Activated naive CD8-positive, alpha-beta T cell treated with anti-CD3 and anti-CD28 coated beads, Interleukin-2, amount 10 ng/mL, durations not matched to agents 7 days and 5 days (primary cell): ENCODE results near the gene C10orf120. TPM values are rescaled to one million over a fixed set of nuclear protein-coding genes. Genes with fewer than 3 reads are reported as not detected.

Experiments used
- ATAC-seq: fragments of 150-1000 bp; cut with Tn5 transposase; one replicate; pipeline ENCODE4 v1.10.0; 2021; ENCODE audit warnings: low read depth, moderate library complexity
- POLR2A ChIA-PET: fragments of 350-600 bp; sonication (Branson Sonifier 250); formaldehyde crosslinking; loops from one replicate; lab custom pipeline; 2021; ENCODE audit warnings: antibody characterized with exemption; lab: Charles Lee
- DNase-seq: peaks from one replicate; pipeline ENCODE4 v3.0.0; 2021
- H3K27ac Mint-ChIP-seq: one replicate; pipeline ENCODE4 v1.8.0; 2022; ENCODE audit warnings: mild to moderate bottlenecking, mixed read lengths
- H3K27me3 Mint-ChIP-seq: one replicate; pipeline ENCODE4 v1.8.0; 2022; ENCODE audit warnings: mild to moderate bottlenecking, moderate library complexity, mixed read lengths
- H3K36me3 Mint-ChIP-seq: one replicate; pipeline ENCODE4 v1.8.0; 2021; ENCODE audit warnings: mild to moderate bottlenecking, mixed read lengths
- H3K4me1 Mint-ChIP-seq: one replicate; pipeline ENCODE4 v1.8.0; 2021; ENCODE audit warnings: mixed read lengths
- H3K4me3 Mint-ChIP-seq: one replicate; pipeline ENCODE4 v1.8.0; 2022; ENCODE audit warnings: mild to moderate bottlenecking, moderate library complexity, mixed read lengths
- H3K9me3 Mint-ChIP-seq: one replicate; pipeline ENCODE4 v1.8.0; 2021; ENCODE audit warnings: mixed read lengths
- total RNA-seq, 2 experiments: library from RNA; stranded (reverse); gene quantifications; one replicate each; pipeline ENCODE4 v1.2.3, GENCODE V29; 2021

Gene C10orf120
- total RNA-seq, 2 experiments from 2014 or later, result not detected

- DNase-seq (no peak), ATAC-seq (no peak)
- Mint-ChIP-seq H3K36me3 (no peaks in the 10 kb centered on the region), H3K4me3 (no peak overlapping the region), H3K27me3 (peaks cover 5% of the 10 kb centered on the region), H3K9me3 (no peaks in the 10 kb centered on the region), H3K4me1 (no peaks in the 10 kb centered on the region), H3K27ac (no peak overlapping the region)
- POLR2A ChIA-PET, result no interaction called here
These were observed 35.1 kb downstream of the C10orf120 start for GRCh38 chr10:122664501-122664900.

GRCh38 chr10:122663516-122664130, 36.0 kb downstream of the C10orf120 start:
- no peak for DNase-seq
- POLR2A ChIA-PET, result no interaction called here
- Mint-ChIP-seq H3K36me3 (no peaks in the 10 kb centered on the region), H3K9me3 (no peaks in the 10 kb centered on the region), H3K27me3 (peaks cover 3% of the 10 kb centered on the region), H3K4me1 (no peaks in the 10 kb centered on the region), H3K4me3 (no peak overlapping the region), H3K27ac (no peak overlapping the region)
- no peak for ATAC-seq

- Mint-ChIP-seq H3K9me3 (no peaks in the 10 kb centered on the region), H3K4me1 (no peaks in the 10 kb centered on the region), H3K27ac (no peak overlapping the region), H3K36me3 (no peaks in the 10 kb centered on the region), H3K27me3 (no peaks in the 10 kb centered on the region), H3K4me3 (no peak overlapping the region)
- POLR2A ChIA-PET, result no interaction called here
- no peak for DNase-seq
- no peak for ATAC-seq
These were observed 37.4 kb downstream of the C10orf120 start for GRCh38 chr10:122662231-122662630.

- DNase-seq, result no peak
- H3K4me1 Mint-ChIP-seq, result no peaks in the 10 kb centered on the region
- no peaks in the 10 kb centered on the region for H3K9me3 Mint-ChIP-seq
- H3K27ac Mint-ChIP-seq, result no peak overlapping the region
- no peak for ATAC-seq
- H3K4me3 Mint-ChIP-seq, result no peak overlapping the region
- H3K36me3 Mint-ChIP-seq, result no peaks in the 10 kb centered on the region
- POLR2A ChIA-PET, result no interaction called here
- H3K27me3 Mint-ChIP-seq, result no peaks in the 10 kb centered on the region
These were observed 39.0 kb downstream of the C10orf120 start for GRCh38 chr10:122660696-122661095.

- Mint-ChIP-seq H3K36me3 (no peaks in the 10 kb centered on the region), H3K27ac (no peak overlapping the region), H3K9me3 (no peaks in the 10 kb centered on the region), H3K4me3 (no peak overlapping the region), H3K27me3 (peaks cover 4% of the 10 kb centered on the region), H3K4me1 (no peaks in the 10 kb centered on the region)
- DNase-seq (no peak), ATAC-seq (no peak)
- POLR2A ChIA-PET, result no interaction called here
These were observed 40.0 kb downstream of the C10orf120 start for GRCh38 chr10:122659651-122660050.

- ATAC-seq (no peak), DNase-seq (no peak)
- H3K36me3 Mint-ChIP-seq, result no peaks in the 10 kb centered on the region
- H3K4me1 Mint-ChIP-seq, result no peaks in the 10 kb centered on the region
- H3K4me3 Mint-ChIP-seq, result no peak overlapping the region
- no peak overlapping the region for H3K27ac Mint-ChIP-seq
- POLR2A ChIA-PET, result no interaction called here
- peaks cover 4% of the 10 kb centered on the region for H3K27me3 Mint-ChIP-seq
- H3K9me3 Mint-ChIP-seq, result no peaks in the 10 kb centered on the region
These were observed 40.5 kb downstream of the C10orf120 start for GRCh38 chr10:122659126-122659525.

- H3K4me3 Mint-ChIP-seq, result no peak overlapping the region
- no peak for ATAC-seq
- H3K27me3 Mint-ChIP-seq, result peaks cover 6% of the 10 kb centered on the region
- no peak overlapping the region for H3K27ac Mint-ChIP-seq
- no peaks in the 10 kb centered on the region for H3K36me3 Mint-ChIP-seq
- DNase-seq, result no peak
- H3K4me1 Mint-ChIP-seq, result no peaks in the 10 kb centered on the region
- H3K9me3 Mint-ChIP-seq, result no peaks in the 10 kb centered on the region
- POLR2A ChIA-PET, result no interaction called here
These were observed 41.1 kb downstream of the C10orf120 start for GRCh38 chr10:122658356-122659049.

- POLR2A ChIA-PET, result interaction anchor here (0.6 kb wide), 1 partner anchor 791 kb away, joined by 4 read pairs; no protein-coding TSS in a partner anchor
- Mint-ChIP-seq H3K36me3 (no peaks in the 10 kb centered on the region), H3K9me3 (no peaks in the 10 kb centered on the region), H3K4me3 (no peak overlapping the region), H3K27ac (no peak overlapping the region), H3K27me3 (peaks cover 6% of the 10 kb centered on the region), H3K4me1 (no peaks in the 10 kb centered on the region)
- ATAC-seq (no peak), DNase-seq (no peak)
These were observed 41.9 kb downstream of the C10orf120 start for GRCh38 chr10:122657729-122658128.

GRCh38 chr10:122657255-122657654, 42.4 kb downstream of the C10orf120 start:
- no peaks in the 10 kb centered on the region for H3K9me3 Mint-ChIP-seq
- no peaks in the 10 kb centered on the region for H3K36me3 Mint-ChIP-seq
- DNase-seq (no peak), ATAC-seq (no peak)
- H3K4me1 Mint-ChIP-seq, result no peaks in the 10 kb centered on the region
- H3K27ac Mint-ChIP-seq, result no peak overlapping the region
- H3K27me3 Mint-ChIP-seq, result peaks cover 6% of the 10 kb centered on the region
- H3K4me3 Mint-ChIP-seq, result no peak overlapping the region
- POLR2A ChIA-PET, result interaction anchor here (0.6 kb wide), 1 partner anchor 791 kb away, joined by 4 read pairs; no protein-coding TSS in a partner anchor

GRCh38 chr10:122656741-122657140, 42.9 kb downstream of the C10orf120 start:
- DNase-seq (no peak), ATAC-seq (no peak)
- Mint-ChIP-seq H3K4me1 (no peaks in the 10 kb centered on the region), H3K27me3 (peaks cover 8% of the 10 kb centered on the region), H3K27ac (no peak overlapping the region), H3K9me3 (no peaks in the 10 kb centered on the region), H3K4me3 (no peak overlapping the region), H3K36me3 (no peaks in the 10 kb centered on the region)
- POLR2A ChIA-PET, result no interaction called here

GRCh38 chr10:122656308-122656705, 43.3 kb downstream of the C10orf120 start:
- no peaks in the 10 kb centered on the region for H3K9me3 Mint-ChIP-seq
- no peaks in the 10 kb centered on the region for H3K36me3 Mint-ChIP-seq
- H3K4me1 Mint-ChIP-seq, result no peaks in the 10 kb centered on the region
- no peak for ATAC-seq
- DNase-seq, result no peak
- no peak overlapping the region for H3K4me3 Mint-ChIP-seq
- no peak overlapping the region for H3K27ac Mint-ChIP-seq
- H3K27me3 Mint-ChIP-seq, result peaks cover 10% of the 10 kb centered on the region
- POLR2A ChIA-PET, result no interaction called here

- Mint-ChIP-seq H3K4me1 (no peaks in the 10 kb centered on the region), H3K27ac (no peak overlapping the region), H3K27me3 (peaks cover 16% of the 10 kb centered on the region), H3K4me3 (no peak overlapping the region), H3K36me3 (no peaks in the 10 kb centered on the region), H3K9me3 (no peaks in the 10 kb centered on the region)
- POLR2A ChIA-PET, result no interaction called here
- ATAC-seq, result no peak
- DNase-seq, result no peak
These were observed 43.9 kb downstream of the C10orf120 start for GRCh38 chr10:122655524-122656307.

- Mint-ChIP-seq H3K9me3 (no peaks in the 10 kb centered on the region), H3K27me3 (peaks cover 16% of the 10 kb centered on the region), H3K4me3 (no peak overlapping the region), H3K27ac (no peak overlapping the region), H3K4me1 (no peaks in the 10 kb centered on the region), H3K36me3 (no peaks in the 10 kb centered on the region)
- ATAC-seq, result no peak
- DNase-seq, result no peak
- POLR2A ChIA-PET, result interaction anchor here (0.6 kb wide), 1 partner anchor 291 kb away, joined by 5 read pairs; no protein-coding TSS in a partner anchor
These were observed 49.3 kb downstream of the C10orf120 start for GRCh38 chr10:122650331-122650730.
